Left colon (tissue), 2 donors: ENCODE results near the gene RNASEH2B. TPM values are rescaled to one million over a fixed set of nuclear protein-coding genes. Genes with fewer than 3 reads are reported as not detected.

Source experiments
- ATAC-seq: fragments of 200-7000 bp; cut with Tn5 transposase; one replicate; pipeline ENCODE4 v1.9.1; 2020; ENCODE audit warnings: mild to moderate bottlenecking, moderate library complexity
- DNase-seq, 2 donors: peaks; one replicate each; pipeline ENCODE4 v3.0.0-alpha.2; 2020
- intact Hi-C, 2 donors: fragments of 100-400 bp; cut with DNase I in 1 of 2; cut with micrococcal nuclease in 1 of 2; formaldehyde crosslinking; loops; one replicate each; pipeline versions ENCODE4 v1.11.2 to v1.14.0; 2022; cut with DNase I, micrococcal nuclease
- total RNA-seq, 2 donors: library from RNA; stranded (reverse); fragmentation: NEBNext Ultra II Directional; extraction: Animal tissue kit (Norgen Biotek cat#: 25700); gene quantifications; one replicate each; pipeline ENCODE4 v1.2.1, GENCODE V29; 2021
- donor health status: DM: no; HTN: no; CAD: no.
- donor health status: DM: yes; HTN: yes; CAD: no.

The RNASEH2B gene
- total RNA-seq, 2 donors from 2014 or later: 21.1 to 26.0 TPM

DNA sequence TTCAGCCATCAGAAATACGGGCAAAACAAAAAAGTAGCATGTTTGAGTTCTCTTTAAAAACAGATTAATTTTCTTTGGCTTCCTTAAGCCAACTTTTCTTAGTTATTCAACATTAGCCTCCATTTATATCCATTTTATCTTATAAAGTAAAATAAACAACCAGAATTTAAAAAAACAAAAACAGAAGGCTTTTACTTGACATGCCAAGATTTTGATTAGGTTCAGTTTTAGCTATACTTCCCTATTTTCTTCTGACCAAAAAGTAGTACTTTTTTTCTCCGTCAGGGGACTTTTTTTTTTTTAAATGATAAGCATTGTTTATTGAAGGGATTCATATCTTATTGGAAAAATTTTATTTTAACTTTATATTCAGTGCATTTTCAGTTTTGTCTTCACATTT, 18.1 kb downstream of the RNASEH2B start:
- ATAC-seq (no peak), DNase-seq (no peak)
- intact Hi-C loops: no loop called here

DNA sequence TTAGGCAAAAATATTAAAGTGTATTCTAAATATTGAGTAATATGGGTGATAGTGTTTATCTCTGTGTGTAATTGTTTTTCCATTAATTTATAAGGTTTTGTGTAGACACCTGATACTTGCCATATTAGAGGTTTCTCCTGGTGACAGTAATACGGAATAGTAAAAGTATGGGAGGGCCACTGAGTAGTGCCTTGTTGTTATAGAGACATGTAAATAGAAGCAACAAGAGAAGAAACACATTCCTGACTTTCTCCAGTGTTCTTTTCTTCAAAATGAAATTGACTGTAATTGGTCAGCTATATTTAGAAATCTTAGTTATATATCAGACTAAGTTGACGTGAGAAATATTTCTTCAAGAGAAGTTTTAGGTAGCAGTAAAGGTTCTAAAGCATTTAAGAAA, 18.5 kb downstream of the RNASEH2B start:
- intact Hi-C loops: no loop called here
- ATAC-seq (no peak), DNase-seq (no peak)

DNA sequence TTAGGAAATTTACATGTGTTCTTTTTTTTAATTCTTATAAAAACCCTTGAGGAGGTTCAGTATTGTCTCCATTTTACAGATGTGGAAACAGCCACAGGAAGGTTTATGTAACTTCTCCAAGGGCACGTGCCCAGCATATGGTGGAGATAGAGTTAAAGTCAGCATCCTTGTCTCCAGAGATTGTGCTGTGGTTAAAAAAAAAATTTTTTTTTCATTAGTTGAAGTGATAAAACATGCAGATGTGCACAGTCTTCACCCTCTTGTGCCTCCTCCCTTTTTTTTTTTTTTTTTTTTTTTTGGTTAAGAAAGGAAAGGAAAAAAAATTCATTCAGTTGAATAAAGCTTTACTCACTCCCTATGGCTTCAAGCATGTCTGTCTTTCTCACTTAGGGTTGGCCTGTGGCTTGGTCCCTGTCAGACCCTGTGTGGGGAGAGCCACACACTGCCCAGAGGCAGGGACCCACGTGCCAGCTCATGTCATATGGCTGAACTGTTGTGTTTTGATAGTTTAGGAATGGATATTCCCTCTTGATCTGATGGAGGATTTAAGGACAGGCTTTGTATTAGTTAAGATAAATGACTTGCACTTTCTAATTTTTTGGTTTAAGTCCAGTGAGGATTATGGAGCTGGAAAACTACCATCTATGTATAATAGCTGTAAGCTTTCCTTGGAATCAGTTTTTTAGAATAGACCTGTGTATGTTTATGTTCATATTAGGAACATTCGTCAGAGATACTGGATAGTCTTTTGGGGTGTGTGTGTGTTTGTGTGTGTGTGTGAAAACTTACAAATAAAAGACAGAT, 19.3 kb downstream of the RNASEH2B start:
- intact Hi-C loops: no loop called here
- ATAC-seq: no peak
- DNase-seq: no peak

- no peak for ATAC-seq
- intact Hi-C loops: no loop called here
- no peak for DNase-seq
These were observed 22.5 kb downstream of the RNASEH2B start for GRCh38 chr13:50932091-50932490.

DNA sequence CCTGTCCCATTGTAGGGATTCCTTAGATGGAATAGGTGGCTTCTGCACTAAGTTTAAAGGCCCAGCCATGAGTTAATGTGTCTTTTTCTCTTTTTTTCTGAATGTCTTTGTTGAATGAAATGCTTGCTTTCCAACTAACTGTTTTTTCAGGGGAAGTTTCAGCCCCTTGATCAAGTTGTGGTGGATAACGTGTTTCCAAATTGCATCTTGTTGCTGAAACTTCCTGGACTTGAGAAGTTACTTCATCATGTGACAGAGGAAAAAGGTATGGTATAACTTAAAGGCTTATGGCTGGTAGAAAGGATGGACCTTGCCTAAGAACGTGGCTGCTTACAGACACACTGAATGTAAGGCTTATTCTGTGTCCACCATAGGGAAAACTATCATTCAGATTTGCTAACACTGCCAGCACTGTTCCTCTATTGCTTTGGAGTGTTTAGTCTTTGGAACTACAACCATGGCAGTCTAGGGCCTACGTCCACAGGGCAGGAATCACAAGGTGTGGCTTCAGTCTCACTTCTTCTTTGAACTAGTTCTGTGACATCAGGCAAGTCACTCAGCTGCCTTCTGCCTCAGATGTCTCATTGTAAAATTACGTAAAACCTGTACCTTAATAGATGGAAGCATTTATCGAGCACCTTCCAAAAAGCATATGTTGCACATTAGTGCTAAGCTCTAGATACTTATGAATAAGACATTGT, 25.3 kb downstream of the RNASEH2B start:
- DNase-seq (no peak), ATAC-seq (no peak)
- intact Hi-C loops: no loop called here

DNA sequence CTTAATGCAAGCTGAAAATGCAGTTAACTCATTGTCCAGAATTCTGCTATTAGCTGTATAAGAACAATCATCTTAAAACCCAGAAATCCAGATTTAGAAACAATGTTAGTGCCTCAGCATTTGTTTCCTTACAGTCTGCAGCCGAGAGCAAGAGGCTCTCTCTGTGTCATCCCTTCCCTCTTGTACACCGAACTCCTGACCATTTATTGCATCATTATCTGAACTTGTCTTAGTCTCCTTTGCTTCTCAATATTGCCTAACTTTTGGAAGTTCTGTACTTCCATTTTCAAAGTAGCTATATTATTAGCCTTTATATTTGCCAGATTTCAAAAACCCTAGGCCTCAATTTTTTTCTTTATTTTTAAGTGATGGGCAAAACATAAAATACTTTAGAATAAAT, 27.1 kb downstream of the RNASEH2B start:
- DNase-seq (no peak), ATAC-seq (no peak)
- intact Hi-C loops: no loop called here

- no peak for DNase-seq
- intact Hi-C loops: no loop called here
- ATAC-seq: peak; percentile 17
These were observed 30.9 kb downstream of the RNASEH2B start for GRCh38 chr13:50940509-50940908.

DNA sequence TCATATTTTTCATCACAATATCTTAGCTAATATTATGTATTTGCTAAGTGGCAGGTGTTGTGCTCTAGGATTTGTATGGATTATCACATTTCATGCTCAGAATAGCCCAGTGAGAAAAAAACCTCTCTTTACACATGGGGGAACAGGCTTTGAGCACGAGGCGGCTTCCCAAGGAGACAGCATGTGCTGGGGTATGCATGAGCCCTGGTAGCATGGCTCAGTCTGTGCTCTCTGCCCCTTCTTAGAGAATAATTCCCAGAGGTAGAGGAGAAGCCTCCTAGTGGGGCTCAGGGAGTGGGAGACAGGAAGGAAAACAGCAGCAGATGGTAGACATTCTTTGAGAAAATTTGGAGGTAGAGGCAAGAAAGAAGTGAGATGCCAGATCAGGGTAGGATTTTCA, 31.6 kb downstream of the RNASEH2B start:
- intact Hi-C loops: no loop called here
- no peak for ATAC-seq
- no peak for DNase-seq

DNA sequence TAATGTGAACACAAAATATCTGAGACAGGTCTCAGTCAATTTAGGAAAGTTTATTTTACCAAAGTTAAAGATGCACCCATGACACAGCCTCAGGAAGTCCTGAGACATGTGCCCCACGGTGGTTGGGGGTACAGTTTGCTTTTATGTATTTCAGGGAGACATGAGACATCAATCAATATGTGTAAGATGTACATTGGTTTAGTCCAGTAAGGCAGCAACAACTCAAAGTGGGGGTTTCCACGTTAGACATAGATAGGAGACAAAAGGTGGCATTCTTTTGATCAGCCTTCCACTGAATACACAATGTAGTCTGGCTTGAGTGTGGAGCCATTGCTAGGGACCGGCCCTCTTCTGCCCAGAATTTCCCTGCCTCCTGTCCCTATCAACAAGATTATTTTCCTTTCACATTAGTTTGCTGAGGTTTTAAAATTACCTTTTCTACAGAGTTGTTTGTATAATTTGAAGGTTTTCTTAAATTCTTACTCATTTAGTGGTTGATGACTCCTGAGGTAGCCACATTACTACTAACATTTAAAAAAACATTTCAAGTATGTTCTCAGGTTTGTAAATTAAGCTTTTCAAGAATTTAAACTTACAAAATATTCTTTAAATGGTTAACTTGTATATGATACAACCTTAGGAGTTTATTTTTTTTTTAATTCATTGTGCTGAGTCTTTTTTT, 33.2 kb downstream of the RNASEH2B start:
- DNase-seq (no peak), ATAC-seq (no peak)
- intact Hi-C loops: no loop called here

DNA sequence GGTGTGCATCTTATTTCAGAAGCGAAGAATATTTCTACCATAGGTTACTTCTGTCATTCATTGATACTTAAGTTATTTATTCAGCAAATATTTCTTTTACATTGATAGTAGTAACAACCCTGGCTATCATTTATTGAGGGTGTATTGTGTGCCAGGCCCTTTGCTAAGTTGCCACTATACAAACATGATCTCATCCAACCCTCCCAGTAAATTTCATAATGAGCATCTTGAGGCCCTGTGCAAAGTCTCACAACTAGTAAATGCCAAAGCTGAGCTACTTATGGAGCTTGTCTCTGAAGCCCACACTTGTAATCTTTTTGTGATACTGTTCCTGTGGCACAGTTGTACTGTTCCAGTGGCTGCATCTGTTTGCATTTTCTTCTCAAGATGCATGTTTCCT, 36.1 kb downstream of the RNASEH2B start:
- intact Hi-C loops: no loop called here
- DNase-seq: no peak
- peak; percentile 56 for ATAC-seq

GRCh38 chr13:50948601-50949000, 39.0 kb downstream of the RNASEH2B start:
- no peak for DNase-seq

GRCh38 chr13:50950849-50951248, 41.3 kb downstream of the RNASEH2B start:
- intact Hi-C loops: no loop called here
- DNase-seq: no peak
- no peak for ATAC-seq

More at GRCh38 chr13:50948601-50949000, 39.0 kb downstream of the RNASEH2B start:
- no peak for ATAC-seq
- intact Hi-C loops: no loop called here

- no peak for ATAC-seq
- no peak for DNase-seq
- intact Hi-C loops: no loop called here
These were observed 41.8 kb downstream of the RNASEH2B start for GRCh38 chr13:50951366-50951765.

DNA sequence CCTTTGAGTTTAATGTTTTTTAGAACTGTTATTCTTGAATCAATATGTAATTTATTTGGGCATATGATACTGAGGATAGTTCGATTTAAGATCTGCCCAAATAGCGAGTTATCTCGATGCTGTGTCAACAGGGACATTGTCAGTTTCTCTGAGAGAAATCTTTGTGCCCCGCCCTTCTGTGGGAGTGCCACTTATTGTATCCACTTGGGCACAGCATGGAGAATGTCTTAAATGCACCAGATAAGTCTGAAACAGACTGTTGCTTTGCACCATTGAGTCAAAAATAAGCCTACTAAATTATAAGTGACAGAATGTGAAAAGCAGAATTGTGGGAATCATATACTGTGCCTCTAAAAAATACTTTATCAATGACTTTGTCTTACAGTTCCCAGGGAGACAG, 45.6 kb downstream of the RNASEH2B start:
- intact Hi-C loops: no loop called here
- ATAC-seq (peak; percentile 58), DNase-seq (peak in 1 of 2 donors; percentile 17)

DNA sequence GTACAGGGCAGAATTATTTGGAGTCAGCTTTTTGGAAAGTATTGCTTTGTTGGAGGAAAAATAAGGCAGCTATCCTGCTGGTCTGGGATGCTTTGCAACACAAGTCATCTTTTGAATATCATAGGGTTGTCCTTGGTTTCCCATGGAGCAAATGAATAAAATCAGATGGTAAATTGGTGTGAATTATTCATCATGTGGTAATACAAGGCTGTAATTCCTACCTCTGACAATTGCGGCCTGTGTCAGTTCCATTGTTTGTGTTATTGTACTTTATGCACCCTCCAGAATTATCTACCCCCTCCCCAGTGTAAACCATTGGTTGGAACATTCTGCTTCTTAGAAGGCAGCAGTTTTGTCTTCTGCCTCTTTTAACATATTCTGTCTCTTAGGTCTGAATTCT, 46.2 kb downstream of the RNASEH2B start:
- ATAC-seq: no peak
- intact Hi-C loops: no loop called here

GRCh38 chr13:50957620-50958019, 48.0 kb downstream of the RNASEH2B start:
- intact Hi-C loops: no loop called here
- DNase-seq: no peak
- ATAC-seq: no peak

More for the DNA sequence above, 46.2 kb downstream of the RNASEH2B start:
- no peak for DNase-seq

- DNase-seq (peak in 1 of 2 donors; percentile 13), ATAC-seq (peak; percentile 23)
- intact Hi-C loops: no loop called here
These were observed 60.1 kb downstream of the RNASEH2B start for GRCh38 chr13:50969691-50970090.

DNA sequence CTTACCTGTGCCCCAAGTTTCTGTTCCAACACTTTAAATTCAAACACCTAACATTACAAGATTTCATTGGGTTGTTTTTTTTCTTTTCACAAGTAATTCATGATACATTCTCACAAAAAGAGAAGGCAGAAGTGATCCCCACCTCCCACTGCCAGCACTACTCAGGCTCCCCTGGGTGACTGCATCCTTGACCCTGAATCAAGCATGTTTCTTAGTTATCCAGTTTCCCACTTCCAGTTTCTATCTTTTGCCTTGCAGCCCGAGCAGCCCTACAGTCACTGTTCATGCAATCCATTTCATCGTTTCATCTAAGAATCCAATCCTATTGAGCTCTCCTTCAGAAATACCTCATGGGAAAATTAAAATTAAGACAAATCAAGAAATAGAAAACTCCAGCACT, 61.4 kb downstream of the RNASEH2B start:
- DNase-seq: no peak
- ATAC-seq: no peak
- intact Hi-C loops: no loop called here

GRCh38 chr13:50974268-50974667, 64.7 kb downstream of the RNASEH2B start:
- no peak for DNase-seq
- intact Hi-C loops: no loop called here

DNA sequence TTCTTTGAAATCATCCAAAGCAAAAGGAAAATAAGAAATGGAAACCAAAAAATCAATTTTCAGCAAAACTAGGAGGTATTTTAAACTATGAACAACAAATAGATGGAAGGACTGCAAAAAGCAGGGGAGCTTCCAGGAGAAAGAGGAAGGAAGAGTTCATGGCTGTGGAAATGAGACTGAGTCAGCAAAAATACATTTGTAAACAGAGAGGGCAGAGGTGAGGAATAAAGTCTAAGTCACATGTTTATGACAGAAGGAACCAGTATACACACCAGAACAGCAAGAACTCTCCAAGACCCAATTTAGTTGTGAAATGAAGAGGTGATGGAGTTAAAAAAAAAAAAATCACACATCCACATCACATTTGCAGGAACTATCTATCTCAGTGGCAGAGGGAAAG, 69.6 kb downstream of the RNASEH2B start:
- DNase-seq: no peak
- intact Hi-C loops: no loop called here
- ATAC-seq: peak; percentile 38

More at GRCh38 chr13:50974268-50974667, 64.7 kb downstream of the RNASEH2B start:
- no peak for ATAC-seq
